ENCODE measurements around the gene RHOH.
A peak's percentile ranks its signal among the peaks of the same experiment; 100 is the strongest.
"Not testable (repeated sequence)": the region's sequence is repeated elsewhere in the genome, so short reads cannot be mapped to it uniquely, and the experiment has no call there.

Gene RHOH

DNA sequence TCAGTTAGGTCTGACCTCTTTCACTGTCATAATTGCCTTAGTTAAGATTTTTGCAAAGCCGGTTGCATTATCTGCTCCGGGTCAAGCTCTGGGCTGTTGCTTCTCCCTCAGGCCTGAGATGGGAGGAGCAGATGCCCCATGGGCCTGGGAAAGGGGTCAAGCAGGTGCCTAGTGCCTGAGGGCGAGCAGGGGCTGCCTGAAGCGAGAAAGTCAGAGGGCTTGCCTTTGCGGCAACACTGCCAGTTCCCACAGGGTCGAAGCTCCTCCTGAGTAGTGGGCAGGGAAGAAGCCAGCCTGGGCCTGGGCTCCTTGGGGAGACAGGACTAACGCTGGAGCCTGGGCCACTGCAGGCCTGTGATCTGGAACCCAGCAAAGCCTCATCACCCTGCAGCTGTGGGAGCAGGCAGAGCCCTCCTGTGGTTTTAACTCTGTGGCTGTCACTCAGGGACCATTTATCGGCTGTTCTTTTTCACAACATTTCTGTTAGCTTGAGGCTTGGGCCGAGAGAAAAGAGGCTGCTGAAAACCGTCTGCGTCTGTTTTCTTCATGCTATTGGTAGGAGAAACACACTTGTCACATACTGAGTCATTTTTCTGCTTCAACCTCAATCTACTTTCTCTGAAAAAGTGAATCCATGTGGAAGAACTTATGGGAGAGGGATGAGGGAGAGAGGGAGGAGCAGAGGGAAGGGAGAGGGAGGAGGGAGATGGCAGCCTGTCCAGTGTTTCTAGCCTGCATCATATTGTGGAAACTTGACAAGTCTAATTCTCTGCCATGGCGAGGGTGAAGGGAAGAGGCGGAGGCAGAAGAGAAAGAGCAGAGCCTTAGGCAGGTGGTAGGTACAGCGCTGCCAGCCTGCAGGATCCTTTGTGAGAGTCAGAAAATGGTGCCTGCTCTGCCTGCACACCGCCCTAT lies 68.4 kb downstream of the RHOH start:
- DNase-seq = peak; percentile 86

DNA sequence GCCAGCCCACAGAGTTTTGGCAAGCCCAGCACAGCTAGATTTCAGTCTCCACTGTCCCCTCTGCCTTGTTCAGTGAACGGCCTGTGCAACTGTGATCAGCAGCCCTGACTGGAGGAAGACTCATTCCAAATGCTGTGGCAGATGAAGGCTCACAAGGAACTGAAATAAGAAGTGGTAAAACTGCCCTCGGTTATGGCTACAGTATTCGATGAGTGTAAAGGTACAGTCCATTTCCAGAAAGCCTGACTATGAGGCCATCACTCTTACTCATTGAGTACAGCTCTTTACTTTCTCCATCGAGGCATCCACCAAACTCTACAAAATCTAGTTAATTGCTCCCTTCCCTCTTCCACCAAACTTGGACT lies 69.1 kb downstream of the RHOH start:
- no peak for DNase-seq

DNA sequence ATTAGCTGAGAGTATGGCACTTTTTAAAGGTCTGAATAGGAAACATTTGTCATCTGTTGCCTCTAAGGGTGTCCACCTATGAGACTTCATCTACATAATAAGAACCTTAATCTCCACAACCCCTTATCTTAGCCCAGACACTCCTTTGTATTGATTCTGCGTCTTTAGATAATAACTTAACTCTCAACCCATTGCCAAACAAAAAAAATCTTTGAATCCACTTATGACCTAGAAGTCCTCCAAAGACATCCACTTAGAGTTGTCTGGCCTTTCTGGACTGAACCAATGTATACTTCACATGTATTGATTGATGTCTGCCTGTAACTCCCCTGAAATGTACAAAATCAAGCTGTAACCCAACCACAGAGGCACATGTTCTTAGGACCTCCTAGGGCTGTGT lies 72.3 kb downstream of the RHOH start:
- no peak for DNase-seq

DNA sequence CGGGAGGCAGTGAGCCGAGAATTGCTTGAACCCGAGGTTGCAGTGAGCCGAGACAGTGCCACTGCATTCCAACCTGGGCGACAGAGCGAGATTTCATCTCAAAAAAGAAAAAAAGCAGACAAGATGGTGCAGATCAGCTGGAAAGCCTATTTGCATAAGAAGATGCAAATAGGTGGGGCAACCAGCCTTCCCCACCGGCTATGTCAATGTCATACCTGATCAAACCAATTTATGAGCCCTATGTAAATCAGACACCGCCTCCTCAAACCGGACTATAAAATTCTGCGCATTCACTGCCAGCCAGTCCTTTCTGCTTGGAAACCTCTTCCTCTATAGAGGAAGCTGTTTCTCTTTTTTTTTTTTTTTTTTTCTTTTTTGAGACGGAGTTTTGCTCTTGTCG lies 73.8 kb downstream of the RHOH start:
- no peak for DNase-seq

DNA sequence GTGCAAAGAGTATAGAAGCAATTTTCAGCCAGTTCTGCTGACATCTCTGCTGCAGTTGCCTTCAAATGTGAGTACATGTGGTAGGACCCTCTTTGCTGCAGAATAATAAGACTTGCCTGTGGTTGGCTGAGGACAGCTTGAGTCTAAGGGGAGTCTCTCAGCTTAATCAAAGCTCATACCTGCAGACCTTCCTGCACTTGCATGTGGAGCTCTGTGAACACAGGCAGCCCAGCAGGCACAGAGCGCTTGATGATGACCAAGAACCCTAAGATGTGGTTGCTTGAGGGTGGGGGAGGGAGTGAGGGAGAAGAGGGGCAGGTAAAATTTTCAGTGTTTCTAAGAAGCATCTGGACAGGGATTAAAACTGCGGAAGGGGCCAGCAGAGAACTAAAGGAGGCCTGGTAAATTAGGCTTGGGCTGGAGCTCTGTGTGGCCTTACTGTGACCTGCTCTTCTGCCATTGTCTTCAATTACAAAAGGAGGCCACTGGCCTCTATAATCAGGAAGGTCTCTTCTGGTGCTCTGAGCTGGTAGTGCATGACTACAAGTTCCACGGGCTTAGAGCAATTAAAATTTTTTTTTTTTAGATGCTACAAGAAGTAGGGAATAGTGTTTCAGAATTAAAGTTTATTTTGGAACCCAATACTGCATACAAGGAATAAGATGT lies 78.4 kb downstream of the RHOH start:
- no peak for DNase-seq

DNA sequence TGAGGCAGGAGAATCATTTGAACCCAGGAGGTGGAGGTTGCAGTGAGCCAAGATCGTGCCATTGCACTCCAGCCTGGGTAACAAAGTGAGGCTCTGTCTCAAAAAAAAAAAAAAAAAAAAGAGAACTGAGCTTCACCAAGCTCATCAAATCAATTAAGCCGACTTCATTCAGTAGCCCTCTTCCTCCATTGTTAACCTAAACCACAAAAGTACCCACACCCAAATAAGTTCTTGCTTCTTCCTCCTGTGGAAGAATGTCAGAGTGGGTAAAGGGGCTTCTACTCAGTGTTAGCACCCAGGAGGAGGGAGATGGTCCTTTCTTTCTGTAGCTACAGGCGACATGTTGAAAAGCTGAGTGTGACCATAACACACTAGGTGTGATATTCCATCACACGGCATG lies 79.7 kb downstream of the RHOH start:
- DNase-seq = no peak

DNA sequence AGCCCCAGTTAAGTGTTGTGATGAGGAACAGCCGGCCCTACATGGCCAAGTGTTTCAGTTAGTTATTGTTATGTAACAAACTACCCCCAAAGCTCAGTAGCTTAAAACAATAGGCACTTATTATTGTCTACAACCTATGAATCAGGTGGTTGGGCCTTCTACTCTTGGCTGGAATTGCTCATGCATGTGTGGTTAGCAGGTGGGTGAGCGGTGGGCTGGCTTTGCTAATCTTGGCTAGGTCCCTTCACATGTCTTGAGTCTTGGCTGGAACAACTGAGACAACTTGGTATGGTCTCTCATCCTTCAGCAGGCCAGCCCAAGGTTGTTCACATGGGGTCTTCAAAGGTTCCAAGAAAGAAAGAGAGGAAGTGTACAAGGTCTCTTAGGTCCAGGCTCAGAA lies 83.8 kb downstream of the RHOH start:
- DNase-seq = no peak

DNA sequence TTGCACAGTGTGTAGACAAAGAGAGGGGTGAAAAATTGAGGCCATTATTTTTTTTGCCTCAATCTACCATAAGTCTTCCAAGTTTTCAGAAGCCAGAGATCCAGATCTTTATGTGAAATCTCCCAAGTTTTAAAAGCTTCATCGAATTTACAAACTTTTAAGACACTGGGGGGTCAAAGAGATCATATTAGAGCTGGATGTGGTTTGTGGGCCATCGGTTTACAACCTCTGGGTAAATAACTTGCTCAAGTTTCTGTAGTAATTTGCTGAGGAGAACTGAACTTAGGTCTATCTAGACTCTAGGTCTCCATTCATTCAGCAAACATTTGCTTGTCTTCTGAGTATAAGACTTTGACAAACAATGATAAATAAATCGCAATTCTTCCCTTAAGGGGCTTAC lies 84.3 kb downstream of the RHOH start:
- DNase-seq = no peak

DNA sequence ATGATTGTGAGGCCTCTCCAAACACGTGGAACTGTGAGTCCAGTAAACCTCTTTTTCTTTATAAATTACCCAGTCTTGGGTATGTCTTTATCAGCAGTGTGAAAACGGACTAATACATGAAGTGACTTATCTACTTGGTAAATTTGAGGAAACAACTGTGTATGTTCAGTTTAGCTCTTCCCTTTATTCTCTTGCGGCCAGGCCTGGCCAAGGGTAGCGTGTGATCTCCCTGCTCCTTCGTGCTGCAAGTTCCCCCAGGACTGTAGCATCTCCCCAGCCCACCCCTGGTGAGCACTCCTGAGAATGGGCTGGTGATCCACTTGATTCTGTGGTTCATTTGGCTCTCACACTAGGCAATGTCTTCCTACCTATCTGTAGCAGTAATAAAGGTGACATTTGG lies 85.1 kb downstream of the RHOH start:
- DNase-seq = no peak

DNA sequence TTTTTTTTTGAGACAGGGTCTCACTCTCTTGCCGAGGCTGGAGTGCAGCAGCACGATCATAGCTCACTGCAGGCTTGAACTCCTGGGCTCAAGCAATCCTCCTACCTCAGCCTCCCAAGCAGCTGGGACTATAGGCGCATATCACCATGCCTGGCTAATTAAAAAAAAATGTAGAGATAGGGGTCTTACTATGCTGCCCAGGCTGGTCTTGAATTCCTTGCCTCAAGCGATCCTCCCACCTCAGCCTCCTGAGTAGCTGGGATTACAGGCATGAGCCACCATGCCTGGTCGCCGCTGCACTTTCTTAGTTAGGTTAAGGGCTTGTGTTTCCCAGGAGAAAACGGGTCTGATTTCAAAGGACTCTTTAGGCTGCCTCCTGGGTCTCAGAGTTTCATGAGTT lies 86.0 kb downstream of the RHOH start:
- not testable (repeated sequence) for DNase-seq

DNA sequence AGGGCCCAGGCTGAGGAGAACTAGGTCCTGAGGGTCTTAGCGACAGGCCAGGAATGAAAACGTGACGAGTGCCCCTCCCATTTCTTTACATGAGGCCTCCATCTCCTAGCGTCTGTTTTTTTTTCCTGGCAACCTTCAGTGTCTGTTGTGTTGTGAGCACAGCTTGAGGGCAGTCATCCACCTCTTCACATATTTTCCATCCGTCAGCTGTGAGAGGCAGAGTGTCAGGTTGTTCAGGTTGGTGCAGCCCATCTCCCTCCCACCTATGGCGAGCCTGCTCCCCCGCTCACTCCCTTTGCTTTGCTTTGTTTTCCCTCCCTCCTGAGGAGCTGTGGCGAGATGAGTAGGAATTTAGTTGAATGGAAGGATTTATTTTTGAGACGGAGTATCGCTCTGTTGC lies 86.6 kb downstream of the RHOH start:
- DNase-seq = no peak

DNA sequence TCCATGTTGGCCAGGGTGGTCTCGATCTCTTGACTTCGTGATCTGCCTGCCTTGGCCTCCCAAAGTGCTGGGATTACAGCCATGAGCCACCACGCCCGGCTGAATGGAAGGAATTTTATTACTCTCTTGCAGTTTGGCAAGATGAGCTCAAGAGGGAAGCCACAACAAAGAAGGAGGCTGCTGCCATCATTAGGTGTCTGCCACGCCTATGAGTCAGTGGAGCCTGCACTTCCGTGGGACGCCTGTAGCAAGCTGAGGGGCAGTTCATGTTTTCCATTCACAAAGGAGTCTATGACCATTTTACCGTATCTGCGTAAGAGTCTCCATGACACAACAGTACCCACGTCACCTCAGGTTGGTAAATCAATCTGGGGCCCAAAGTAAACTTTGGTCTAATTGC lies 87.1 kb downstream of the RHOH start:
- DNase-seq = no peak

DNA sequence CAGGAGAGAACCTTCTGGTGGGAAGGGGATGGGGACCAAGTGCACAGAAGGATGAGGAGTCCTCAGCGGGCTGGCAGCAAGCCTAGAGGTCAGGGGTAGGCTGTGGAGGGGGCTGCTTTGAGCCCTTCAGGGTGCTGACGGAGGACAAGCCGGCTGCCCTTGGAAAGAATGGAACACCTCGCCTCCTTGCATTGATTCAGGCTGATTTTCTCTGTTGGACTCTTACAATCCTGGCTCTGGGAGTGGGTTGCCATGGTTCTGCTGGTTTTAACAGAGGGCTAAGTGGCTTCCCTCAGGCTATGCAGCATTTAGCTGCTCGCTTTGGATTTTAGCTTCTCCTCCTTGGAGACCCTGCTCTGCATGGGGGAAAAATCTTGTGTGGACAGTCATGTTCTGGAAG lies 88.9 kb downstream of the RHOH start:
- DNase-seq = no peak

DNA sequence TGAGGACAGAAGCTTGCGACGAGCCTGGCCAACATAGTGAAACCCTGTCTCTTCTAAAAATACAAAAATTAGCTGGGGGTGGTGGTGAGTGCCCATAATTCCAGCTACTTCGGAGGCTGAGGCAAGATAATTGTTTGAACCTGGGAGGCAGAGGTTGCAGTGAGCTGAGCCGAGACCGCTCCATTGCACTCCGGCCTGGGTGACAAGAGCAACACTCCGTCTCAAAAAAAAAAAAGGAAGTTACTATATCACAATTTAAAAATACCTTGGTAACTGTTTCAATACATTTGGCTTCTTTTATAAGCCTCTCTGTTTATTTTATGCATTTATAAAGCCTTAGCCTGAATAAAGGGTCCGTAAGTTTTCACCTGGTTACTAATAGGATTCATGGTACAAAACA lies 91.7 kb downstream of the RHOH start:
- no peak for DNase-seq

DNA sequence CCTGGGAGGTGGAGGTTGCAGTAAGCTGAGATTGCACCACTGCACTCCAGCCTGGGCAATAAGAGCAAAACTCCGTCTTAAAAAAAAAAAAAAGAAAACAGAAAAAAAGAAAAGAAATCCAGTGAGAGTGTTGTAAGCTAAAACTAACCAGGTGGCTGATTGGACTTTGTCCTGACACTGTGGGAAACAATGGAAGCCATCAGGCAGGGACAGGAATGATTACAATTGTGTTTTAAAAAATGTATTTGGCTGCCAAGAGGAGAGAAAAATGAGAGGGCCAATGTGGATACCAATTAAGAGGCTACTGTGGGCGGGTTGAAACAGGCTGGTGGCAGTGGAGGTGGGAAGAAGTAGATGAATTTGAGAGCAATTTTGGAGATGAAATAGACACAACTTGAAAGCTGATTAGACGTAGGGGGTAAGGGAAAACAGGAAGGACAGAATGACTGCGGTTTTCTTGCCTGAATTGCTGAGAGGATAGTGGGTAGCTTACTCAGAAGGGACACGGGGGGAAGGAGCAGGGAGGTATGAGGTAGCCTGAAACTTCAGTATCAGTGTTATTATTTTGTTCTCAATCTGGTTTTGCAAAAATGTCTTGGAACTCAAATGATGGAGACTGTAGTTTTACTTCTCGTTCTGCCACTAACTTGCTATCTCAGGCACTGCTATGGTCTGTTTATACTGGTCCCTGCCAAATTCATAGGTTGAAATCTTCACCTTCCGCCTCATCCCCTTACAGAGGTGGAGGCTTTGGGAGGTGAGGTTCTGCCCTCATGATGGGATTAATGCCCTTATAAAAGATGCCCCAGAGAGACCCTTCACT lies 92.7 kb downstream of the RHOH start:
- peak; percentile 33 for DNase-seq

DNA sequence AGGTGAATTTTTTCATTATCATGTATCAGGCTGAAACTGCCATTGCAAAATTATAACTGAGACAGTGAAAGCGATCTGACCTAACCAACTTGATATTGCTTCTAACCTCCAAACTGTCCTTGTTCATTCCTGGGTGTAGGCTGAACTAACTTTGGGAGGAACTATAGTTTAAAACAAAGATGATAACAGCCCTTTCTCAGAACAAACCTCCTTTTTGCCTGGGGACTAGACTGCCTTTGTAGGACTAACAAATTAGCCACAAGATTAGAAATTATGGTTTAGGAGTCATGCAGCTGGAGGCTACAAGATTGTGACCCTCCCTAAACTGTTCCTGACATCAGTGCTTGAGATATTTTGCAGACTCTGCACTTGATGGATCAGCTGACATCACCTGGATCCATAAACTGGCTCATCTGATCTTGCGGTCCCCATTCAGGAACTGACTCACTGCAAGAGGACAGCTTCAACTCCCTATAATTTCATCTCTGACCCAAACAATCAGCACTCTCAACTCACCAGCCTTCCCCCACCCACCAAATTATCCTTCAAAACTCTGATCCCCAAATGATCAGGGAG lies 93.9 kb downstream of the RHOH start:
- peak; percentile 33 for DNase-seq

DNA sequence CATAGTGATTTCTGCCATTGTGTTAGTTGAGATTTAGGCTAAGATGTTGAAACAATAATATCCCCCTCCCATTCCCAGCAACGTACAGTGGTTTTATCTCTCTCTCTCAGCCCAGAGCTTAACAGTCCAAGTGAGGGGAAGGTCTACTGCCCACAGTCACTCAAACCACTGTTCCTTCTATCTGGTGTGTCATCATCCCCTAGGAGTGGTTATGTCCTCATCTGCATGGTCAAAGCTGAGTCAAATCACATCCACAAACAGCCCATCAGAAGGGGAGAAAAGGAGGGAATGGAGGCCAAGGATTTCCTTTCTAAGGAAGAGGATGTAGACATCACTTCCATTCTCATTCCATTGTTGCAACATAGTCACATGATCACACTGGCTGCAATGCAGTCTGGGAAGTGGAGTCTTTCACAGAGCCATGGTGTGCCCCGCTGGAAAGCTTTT lies 95.5 kb downstream of the RHOH start:
- DNase-seq = no peak

DNA sequence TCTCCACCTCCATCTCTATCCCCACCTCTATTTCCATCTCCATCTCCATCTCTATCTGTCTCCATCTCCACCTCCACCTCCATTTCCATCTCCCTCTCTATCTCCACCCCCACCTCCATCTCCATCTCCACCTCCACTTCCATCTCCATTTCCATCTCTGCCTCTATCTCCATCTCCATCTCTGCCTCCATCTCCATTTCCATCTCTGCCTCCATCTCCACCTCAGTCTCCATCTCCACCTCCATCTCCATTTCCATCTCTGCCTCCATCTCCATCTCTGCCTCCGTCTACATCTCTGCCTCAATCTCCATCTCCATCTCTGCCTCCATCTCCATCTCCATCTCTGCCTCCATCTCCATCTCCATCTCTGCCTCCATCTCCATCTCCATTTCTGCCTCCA lies 97.5 kb downstream of the RHOH start:
- no peak for DNase-seq

DNA sequence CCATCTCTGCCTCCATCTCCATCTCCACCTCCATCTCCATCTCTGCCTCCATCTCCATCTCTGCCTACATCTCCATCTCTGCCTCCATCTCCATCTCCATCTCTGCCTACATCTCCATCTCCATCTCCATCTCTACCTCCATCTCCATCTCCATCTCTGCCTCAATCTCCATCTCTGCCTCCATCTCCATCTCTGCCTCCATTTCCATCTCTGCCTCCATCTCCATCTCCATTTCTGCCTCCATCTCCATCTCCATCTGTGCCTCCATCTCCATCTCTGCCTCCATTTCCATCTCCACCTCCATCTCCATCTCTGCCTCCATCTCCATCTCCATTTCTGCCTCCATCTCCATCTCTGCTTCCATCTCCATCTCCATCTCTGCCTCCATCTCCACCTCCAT lies 98.2 kb downstream of the RHOH start:
- not testable (repeated sequence) for DNase-seq

DNA sequence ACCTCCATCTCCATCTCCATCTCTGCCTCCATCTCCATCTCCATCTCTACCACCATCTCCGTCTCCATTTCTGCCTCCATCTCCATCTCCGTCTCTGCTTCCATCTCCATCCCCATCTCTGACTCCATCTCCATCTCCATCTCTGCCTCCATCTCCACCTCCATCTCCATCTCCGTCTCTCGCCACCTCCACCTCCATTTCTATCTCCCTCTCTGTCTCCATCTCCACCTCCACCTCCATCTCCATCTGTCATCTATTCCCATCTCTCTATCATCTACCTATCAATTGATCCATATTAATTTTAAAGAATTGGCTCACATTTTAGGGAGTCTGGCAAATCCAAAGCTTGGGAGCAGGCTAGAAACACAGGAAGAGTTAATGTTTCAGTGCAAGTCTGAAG lies 98.7 kb downstream of the RHOH start:
- DNase-seq = no peak
